HuH-7.5 (cell line): ENCODE measurements around the gene UFSP2.
"Not testable (repeated sequence)": the region's sequence is repeated elsewhere in the genome, so short reads cannot be mapped to it uniquely, and the experiment has no call there.

ENCODE experiments used
- DNase-seq: peaks from one replicate; pipeline ENCODE4 v3.0.0; 2011; ENCODE audit warnings: low spot score

Gene UFSP2

GRCh38 chr4:185384061-185384460 lies 41.7 kb downstream of the UFSP2 start:
- DNase-seq: no peak

- no peak for DNase-seq
Measured at GRCh38 chr4:185383451-185383850, 42.3 kb downstream of the UFSP2 start.

DNA sequence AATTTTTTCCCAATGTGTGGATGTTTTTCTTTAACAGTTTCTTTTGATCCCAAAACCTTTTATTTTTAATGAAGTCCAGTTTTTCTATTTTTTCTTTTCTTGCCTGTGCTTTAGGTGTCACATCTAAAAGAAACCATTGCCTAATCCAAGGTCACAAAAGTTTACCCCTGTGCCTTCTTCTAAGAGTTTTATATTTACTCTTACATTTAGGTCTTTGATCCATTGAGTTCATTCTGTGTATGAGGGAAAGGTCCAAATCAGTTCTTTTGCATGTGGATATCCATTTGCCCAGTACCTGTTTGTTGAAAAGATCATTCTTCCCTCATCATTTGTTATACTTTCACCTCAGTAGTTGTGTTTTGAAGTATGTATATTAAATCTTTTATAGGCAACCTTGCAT lies 43.0 kb downstream of the UFSP2 start:
- no peak for DNase-seq

DNA sequence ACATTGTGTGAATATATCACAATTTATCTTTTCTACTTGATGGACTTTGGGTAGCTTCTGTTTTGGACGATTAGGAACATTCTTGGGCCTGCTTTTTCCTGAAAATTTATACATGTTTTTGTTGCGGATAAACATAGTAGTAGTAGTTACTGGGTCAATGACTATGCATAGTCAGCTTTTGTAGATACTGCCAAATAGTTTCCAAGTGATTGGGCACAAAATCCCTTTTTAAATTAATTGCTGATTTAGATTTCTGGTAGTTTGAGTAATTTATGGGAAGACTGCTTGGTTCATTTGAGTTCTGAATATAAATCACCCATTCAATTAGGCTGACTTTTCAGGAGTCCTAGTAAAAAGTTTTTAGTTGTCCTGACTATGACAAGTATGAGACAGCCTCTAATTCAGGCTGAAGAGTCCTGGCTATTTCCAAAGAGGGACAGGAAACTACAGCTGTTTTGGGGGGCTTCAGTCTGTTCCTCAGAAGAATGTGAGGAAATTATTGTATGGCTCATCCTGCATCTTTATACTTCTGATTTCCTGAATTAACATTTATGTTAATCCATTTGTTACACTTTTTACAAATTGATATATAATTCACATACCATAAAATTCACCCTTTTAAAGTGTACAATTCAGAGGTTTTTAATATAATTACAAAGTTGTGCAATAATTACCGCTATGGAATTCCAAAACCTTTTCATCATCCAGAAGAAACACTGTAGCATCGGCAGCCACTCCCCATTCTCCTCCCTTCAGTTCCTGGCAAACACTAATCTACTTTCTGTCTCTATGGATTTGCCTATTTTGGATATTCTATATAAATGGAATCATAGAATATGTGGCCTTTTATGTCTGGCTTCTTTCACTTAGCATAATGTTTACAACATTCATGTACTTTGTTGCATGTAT lies 44.2 kb downstream of the UFSP2 start:
- DNase-seq: no peak

GRCh38 chr4:185380320-185380719 lies 45.4 kb downstream of the UFSP2 start:
- no peak for DNase-seq

- DNase-seq: no peak
Measured at GRCh38 chr4:185379326-185380295, 46.2 kb downstream of the UFSP2 start.

DNA sequence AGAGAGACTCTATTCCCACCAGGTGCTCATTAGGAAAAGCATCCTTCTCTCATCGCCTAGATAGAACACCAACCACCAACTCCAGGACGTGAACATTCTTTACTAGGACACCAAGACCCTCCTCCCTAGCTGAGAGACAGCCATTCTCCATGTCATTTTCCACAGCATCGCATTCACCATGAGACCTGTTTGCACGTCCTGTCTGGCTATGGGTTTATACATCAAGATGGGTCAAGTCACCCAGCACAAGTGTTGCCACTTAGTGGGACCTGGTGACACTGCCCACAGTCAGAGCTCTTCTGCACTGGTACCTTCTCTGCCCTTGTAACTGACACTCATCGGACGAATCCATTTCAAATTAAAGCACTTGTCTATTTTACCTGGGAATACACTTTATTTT lies 47.5 kb downstream of the UFSP2 start:
- DNase-seq: no peak

- DNase-seq: no peak
Measured at GRCh38 chr4:185374573-185374972, 51.2 kb downstream of the UFSP2 start.

DNA sequence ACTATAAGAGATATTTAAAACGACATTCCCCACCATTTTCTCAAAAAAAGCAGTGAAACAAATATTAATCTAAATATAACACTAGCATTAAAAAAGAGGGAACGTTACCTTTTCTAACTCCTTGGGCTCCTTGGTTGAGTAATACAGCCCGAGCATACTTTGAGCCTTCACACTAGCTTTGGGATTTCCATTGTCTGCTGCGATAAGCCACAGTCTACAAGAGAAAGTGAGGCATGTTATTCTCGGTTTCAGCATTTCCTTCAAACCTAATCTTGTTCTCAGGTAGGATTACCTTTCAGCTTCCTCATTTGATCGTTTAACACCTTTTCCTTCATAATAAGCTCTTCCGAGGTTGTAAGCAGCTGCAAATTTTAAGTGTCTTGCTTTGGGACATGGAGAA lies 51.7 kb downstream of the UFSP2 start:
- no peak for DNase-seq

DNA sequence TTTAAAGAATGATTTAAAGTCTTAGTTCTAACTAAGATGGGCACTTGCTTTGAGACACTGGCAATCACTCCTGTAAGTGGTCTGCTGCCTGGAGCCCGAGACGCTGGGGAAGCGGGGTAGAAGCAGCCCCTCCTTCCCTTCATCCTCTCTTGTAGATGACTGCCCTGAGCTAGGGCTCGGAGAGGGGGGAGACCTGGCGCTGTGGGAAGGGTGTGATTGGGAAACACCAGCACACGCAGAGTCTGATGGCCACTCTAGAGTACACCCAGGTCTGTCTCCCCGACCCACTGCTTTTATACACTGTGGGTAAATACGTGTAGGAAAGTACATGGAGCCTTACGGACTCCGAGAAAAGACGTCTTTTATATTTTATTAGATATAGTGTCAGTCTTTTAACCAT lies 54.1 kb downstream of the UFSP2 start:
- DNase-seq: no peak

GRCh38 chr4:185370268-185370949 lies 55.4 kb downstream of the UFSP2 start:
- DNase-seq: no peak

DNA sequence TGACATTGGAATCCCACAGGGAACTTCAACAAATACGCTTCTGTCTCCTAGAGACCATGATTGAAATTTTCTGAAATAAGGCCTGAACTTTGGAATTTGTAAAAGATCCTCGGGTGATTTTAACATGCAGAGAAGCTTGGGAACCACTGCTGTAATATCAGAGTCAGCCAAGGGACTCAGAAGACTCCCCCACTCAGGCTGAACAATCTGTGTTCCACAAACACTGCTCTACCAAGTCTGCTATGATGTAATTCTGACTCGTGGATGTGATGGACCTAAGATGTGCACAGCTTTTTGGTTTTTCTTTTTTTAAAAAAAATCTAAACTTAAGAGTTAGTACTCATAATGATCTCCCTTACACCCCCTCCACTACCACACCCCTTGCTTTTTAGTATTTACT lies 56.0 kb downstream of the UFSP2 start:
- no peak for DNase-seq

DNA sequence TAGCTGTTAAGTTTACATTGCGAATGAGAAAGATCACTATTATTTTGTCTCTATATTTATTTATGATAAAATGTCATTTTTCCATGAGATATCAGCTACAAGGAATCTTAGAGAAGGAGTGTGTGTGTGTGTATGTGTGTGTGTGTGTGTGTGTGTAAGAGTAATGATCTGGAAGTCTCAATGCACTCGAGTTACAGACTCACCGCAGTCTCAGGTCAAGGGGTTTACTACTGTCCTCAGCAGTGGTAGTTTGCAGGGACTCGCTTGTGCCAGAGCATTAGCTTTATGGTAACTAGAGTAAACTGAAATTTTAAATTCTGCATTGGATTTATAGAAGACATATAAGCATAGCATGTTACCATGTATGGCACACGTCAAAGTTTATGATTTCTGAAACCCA lies 60.9 kb downstream of the UFSP2 start:
- DNase-seq: no peak

DNA sequence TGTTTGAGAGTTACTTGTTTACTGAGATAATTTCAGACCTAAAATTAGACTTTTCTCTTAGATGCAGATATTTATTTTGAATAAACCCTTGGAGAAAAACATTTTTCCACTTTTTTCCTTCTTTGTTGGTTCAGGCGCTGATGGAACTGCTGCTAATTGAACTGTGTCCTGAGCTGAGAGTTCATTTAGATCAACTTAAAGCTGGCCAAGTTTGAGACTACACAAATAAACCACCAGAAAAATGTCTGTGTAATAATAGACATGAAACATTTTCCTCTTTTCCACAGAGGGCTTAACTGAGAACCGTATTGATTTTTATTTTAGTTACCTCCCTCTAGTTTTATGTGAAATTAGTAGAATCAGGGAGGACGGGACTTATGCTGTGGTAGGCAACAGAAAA lies 62.5 kb downstream of the UFSP2 start:
- DNase-seq: no peak

- not testable (repeated sequence) for DNase-seq
Measured at GRCh38 chr4:185362570-185362969, 63.2 kb downstream of the UFSP2 start.

- DNase-seq: no peak
Measured at GRCh38 chr4:185361872-185362271, 63.9 kb downstream of the UFSP2 start.

GRCh38 chr4:185359767-185360446 lies 65.9 kb downstream of the UFSP2 start:
- DNase-seq: no peak

GRCh38 chr4:185358959-185359358 lies 66.8 kb downstream of the UFSP2 start:
- no peak for DNase-seq

GRCh38 chr4:185358514-185358913 lies 67.2 kb downstream of the UFSP2 start:
- DNase-seq: no peak

DNA sequence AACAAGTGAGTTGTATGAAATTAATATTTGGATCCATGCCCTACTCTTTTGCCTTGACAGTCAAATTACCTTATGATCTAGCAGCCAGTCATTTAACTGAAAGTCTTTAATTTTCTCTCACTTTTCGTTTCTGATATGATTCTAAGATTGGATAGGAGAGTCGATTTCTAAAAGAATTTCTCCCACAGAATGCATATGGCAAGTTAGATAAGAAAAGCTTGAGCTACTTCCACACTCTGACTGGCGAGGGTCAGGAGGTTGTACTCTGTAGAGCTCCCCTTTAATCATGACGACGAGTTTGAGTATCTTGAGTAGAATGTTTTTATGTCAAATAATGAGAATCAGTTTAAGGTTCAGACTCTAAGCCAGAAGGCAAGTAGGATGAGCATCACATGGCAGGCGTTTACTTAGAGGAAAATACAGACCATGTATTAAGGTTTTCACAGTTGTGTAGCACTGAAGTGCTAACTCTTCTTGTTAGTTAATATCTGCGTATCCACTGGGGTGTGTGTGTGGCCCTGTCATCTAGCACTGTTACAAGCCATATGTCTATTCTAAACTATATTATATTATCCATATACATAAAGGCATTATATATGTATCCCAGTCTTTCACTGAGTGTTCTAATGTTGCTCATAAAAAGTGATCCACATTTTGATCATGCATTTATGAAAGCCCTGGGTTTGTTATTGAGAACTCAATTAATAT lies 67.9 kb downstream of the UFSP2 start:
- no peak for DNase-seq

DNA sequence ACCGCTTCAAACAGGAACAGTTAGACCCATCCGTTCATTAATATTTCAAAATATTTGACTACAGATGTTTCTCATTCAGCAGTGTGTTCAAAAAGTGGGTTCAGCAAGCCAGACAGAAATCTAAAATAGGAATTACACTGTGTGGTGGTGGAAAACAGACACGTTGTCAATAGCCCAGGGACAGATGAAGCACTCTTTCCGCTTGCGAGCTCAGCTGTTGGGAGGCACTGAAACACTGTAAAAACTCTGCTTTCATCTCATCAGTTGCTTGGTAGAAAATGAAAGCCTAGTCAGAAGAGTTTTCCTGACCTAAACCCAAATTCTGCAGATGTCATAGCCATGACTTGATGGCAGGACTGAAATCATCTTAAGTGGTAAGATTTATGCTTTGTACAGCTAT lies 68.6 kb downstream of the UFSP2 start:
- no peak for DNase-seq
